ENCODE data around the gene CACNG5.

The CACNG5 gene

GRCh38 chr17:66835476-66835875 lies 559 bp downstream of the CACNG5 start:
- Histone ChIP-seq H3K4me1 (ENCODE audit: control insufficient read depth in 5 of 5, insufficient read depth in 5 of 5, low read length in 5 of 5) (no peaks in the 10 kb centered on the region), H3K9me3 (ENCODE audit: control insufficient read depth in 5 of 5, low read length in 5 of 5) (no peaks in the 10 kb centered on the region), H3K4me3 (ENCODE audit: low read depth in 1 of 5, low read length in 5 of 5) (no peak overlapping the region), H3K9ac (ENCODE audit: low read length in 5 of 5) (no peak overlapping the region), H3K27ac (ENCODE audit: low read depth, low read length) (no peak overlapping the region), H3K36me3 (ENCODE audit: control insufficient read depth in 5 of 5, insufficient read depth in 5 of 5, low read length in 5 of 5) (no peaks in the 10 kb centered on the region), H3K27me3 (ENCODE audit: control insufficient read depth in 5 of 5, insufficient read depth in 4 of 5, low read length in 5 of 5) (peaks cover 29 to 53% (median 42%) of the 10 kb centered on the region in 5 donors)

- Histone ChIP-seq H3K9me3 (ENCODE audit: control insufficient read depth in 5 of 5, low read length in 5 of 5) (no peaks in the 10 kb centered on the region), H3K9ac (ENCODE audit: low read length in 5 of 5) (no peak overlapping the region), H3K27ac (ENCODE audit: low read depth, low read length) (no peak overlapping the region), H3K36me3 (ENCODE audit: control insufficient read depth in 5 of 5, insufficient read depth in 5 of 5, low read length in 5 of 5) (no peaks in the 10 kb centered on the region), H3K4me1 (ENCODE audit: control insufficient read depth in 5 of 5, insufficient read depth in 5 of 5, low read length in 5 of 5) (no peaks in the 10 kb centered on the region), H3K27me3 (ENCODE audit: control insufficient read depth in 5 of 5, insufficient read depth in 4 of 5, low read length in 5 of 5) (peaks cover 31 to 54% (median 45%) of the 10 kb centered on the region in 5 donors), H3K4me3 (ENCODE audit: low read depth in 1 of 5, low read length in 5 of 5) (no peak overlapping the region)
Measured at GRCh38 chr17:66836063-66837005, 1.4 kb downstream of the CACNG5 start.

GRCh38 chr17:66837226-66837625 lies 2.3 kb downstream of the CACNG5 start:
- H3K27me3 ChIP-seq (ENCODE audit: control insufficient read depth in 5 of 5, insufficient read depth in 4 of 5, low read length in 5 of 5): peaks cover 33 to 53% (median 45%) of the 10 kb centered on the region in 5 donors
- no peak overlapping the region for H3K9ac ChIP-seq (ENCODE audit: low read length in 5 of 5)
- no peak overlapping the region for H3K4me3 ChIP-seq (ENCODE audit: low read depth in 1 of 5, low read length in 5 of 5)
- H3K4me1 ChIP-seq (ENCODE audit: control insufficient read depth in 5 of 5, insufficient read depth in 5 of 5, low read length in 5 of 5): no peaks in the 10 kb centered on the region
- no peak overlapping the region for H3K27ac ChIP-seq (ENCODE audit: low read depth, low read length)
- no peaks in the 10 kb centered on the region for H3K9me3 ChIP-seq (ENCODE audit: control insufficient read depth in 5 of 5, low read length in 5 of 5)
- H3K36me3 ChIP-seq (ENCODE audit: control insufficient read depth in 5 of 5, insufficient read depth in 5 of 5, low read length in 5 of 5): no peaks in the 10 kb centered on the region

- H3K9ac ChIP-seq (ENCODE audit: low read length in 5 of 5): no peak overlapping the region
- H3K9me3 ChIP-seq (ENCODE audit: control insufficient read depth in 5 of 5, low read length in 5 of 5): no peaks in the 10 kb centered on the region
- no peaks in the 10 kb centered on the region for H3K4me1 ChIP-seq (ENCODE audit: control insufficient read depth in 5 of 5, insufficient read depth in 5 of 5, low read length in 5 of 5)
- no peaks in the 10 kb centered on the region for H3K36me3 ChIP-seq (ENCODE audit: control insufficient read depth in 5 of 5, insufficient read depth in 5 of 5, low read length in 5 of 5)
- no peak overlapping the region for H3K27ac ChIP-seq (ENCODE audit: low read depth, low read length)
- H3K27me3 ChIP-seq (ENCODE audit: control insufficient read depth in 5 of 5, insufficient read depth in 4 of 5, low read length in 5 of 5): peaks cover 31 to 50% (median 42%) of the 10 kb centered on the region in 5 donors
- H3K4me3 ChIP-seq (ENCODE audit: low read depth in 1 of 5, low read length in 5 of 5): no peak overlapping the region
Measured at GRCh38 chr17:66837885-66838665, 3.2 kb downstream of the CACNG5 start.

- no peak overlapping the region for H3K4me3 ChIP-seq (ENCODE audit: low read depth in 1 of 5, low read length in 5 of 5)
- no peak overlapping the region for H3K27ac ChIP-seq (ENCODE audit: low read depth, low read length)
- no peak overlapping the region for H3K9ac ChIP-seq (ENCODE audit: low read length in 5 of 5)
- H3K27me3 ChIP-seq (ENCODE audit: control insufficient read depth in 5 of 5, insufficient read depth in 4 of 5, low read length in 5 of 5): peaks cover 21 to 40% (median 29%) of the 10 kb centered on the region in 5 donors
- H3K4me1 ChIP-seq (ENCODE audit: control insufficient read depth in 5 of 5, insufficient read depth in 5 of 5, low read length in 5 of 5): no peaks in the 10 kb centered on the region
- no peaks in the 10 kb centered on the region for H3K36me3 ChIP-seq (ENCODE audit: control insufficient read depth in 5 of 5, insufficient read depth in 5 of 5, low read length in 5 of 5)
- H3K9me3 ChIP-seq (ENCODE audit: control insufficient read depth in 5 of 5, low read length in 5 of 5): no peaks in the 10 kb centered on the region
Measured at GRCh38 chr17:66839616-66840015, 4.7 kb downstream of the CACNG5 start.

- Histone ChIP-seq H3K9ac (ENCODE audit: low read length in 5 of 5) (no peak overlapping the region), H3K4me3 (ENCODE audit: low read depth in 1 of 5, low read length in 5 of 5) (no peak overlapping the region), H3K27me3 (ENCODE audit: control insufficient read depth in 5 of 5, insufficient read depth in 4 of 5, low read length in 5 of 5) (peaks cover 19 to 38% (median 27%) of the 10 kb centered on the region in 5 donors), H3K9me3 (ENCODE audit: control insufficient read depth in 5 of 5, low read length in 5 of 5) (no peaks in the 10 kb centered on the region), H3K36me3 (ENCODE audit: control insufficient read depth in 5 of 5, insufficient read depth in 5 of 5, low read length in 5 of 5) (no peaks in the 10 kb centered on the region), H3K4me1 (ENCODE audit: control insufficient read depth in 5 of 5, insufficient read depth in 5 of 5, low read length in 5 of 5) (no peaks in the 10 kb centered on the region), H3K27ac (ENCODE audit: low read depth, low read length) (no peak overlapping the region)
Measured at GRCh38 chr17:66840061-66840460, 5.1 kb downstream of the CACNG5 start.

GRCh38 chr17:66841328-66841727 lies 6.4 kb downstream of the CACNG5 start:
- Histone ChIP-seq H3K4me1 (ENCODE audit: control insufficient read depth in 5 of 5, insufficient read depth in 5 of 5, low read length in 5 of 5) (no peaks in the 10 kb centered on the region), H3K27ac (ENCODE audit: low read depth, low read length) (no peak overlapping the region), H3K36me3 (ENCODE audit: control insufficient read depth in 5 of 5, insufficient read depth in 5 of 5, low read length in 5 of 5) (no peaks in the 10 kb centered on the region), H3K27me3 (ENCODE audit: control insufficient read depth in 5 of 5, insufficient read depth in 4 of 5, low read length in 5 of 5) (peaks cover 8 to 29% (median 19%) of the 10 kb centered on the region in 5 donors), H3K4me3 (ENCODE audit: low read depth in 1 of 5, low read length in 5 of 5) (no peak overlapping the region), H3K9me3 (ENCODE audit: control insufficient read depth in 5 of 5, low read length in 5 of 5) (peaks cover 0 to 3% (median 0%) of the 10 kb centered on the region in 5 donors), H3K9ac (ENCODE audit: low read length in 5 of 5) (no peak overlapping the region)

GRCh38 chr17:66841744-66842143 lies 6.8 kb downstream of the CACNG5 start:
- Histone ChIP-seq H3K4me3 (ENCODE audit: low read depth in 1 of 5, low read length in 5 of 5) (no peak overlapping the region), H3K27ac (ENCODE audit: low read depth, low read length) (no peak overlapping the region), H3K36me3 (ENCODE audit: control insufficient read depth in 5 of 5, insufficient read depth in 5 of 5, low read length in 5 of 5) (no peaks in the 10 kb centered on the region), H3K4me1 (ENCODE audit: control insufficient read depth in 5 of 5, insufficient read depth in 5 of 5, low read length in 5 of 5) (no peaks in the 10 kb centered on the region), H3K9ac (ENCODE audit: low read length in 5 of 5) (no peak overlapping the region), H3K27me3 (ENCODE audit: control insufficient read depth in 5 of 5, insufficient read depth in 4 of 5, low read length in 5 of 5) (peaks cover 4 to 24% (median 14%) of the 10 kb centered on the region in 5 donors), H3K9me3 (ENCODE audit: control insufficient read depth in 5 of 5, low read length in 5 of 5) (peaks cover 0 to 3% (median 0%) of the 10 kb centered on the region in 5 donors)

GRCh38 chr17:66842505-66842904 lies 7.6 kb downstream of the CACNG5 start:
- Histone ChIP-seq H3K27me3 (ENCODE audit: control insufficient read depth in 5 of 5, insufficient read depth in 4 of 5, low read length in 5 of 5) (peaks cover 6 to 22% (median 12%) of the 10 kb centered on the region in 5 donors), H3K36me3 (ENCODE audit: control insufficient read depth in 5 of 5, insufficient read depth in 5 of 5, low read length in 5 of 5) (no peaks in the 10 kb centered on the region)

GRCh38 chr17:66842959-66843358 lies 8.0 kb downstream of the CACNG5 start:
- H3K9ac ChIP-seq (ENCODE audit: low read length in 5 of 5): no peak overlapping the region
- no peak overlapping the region for H3K27ac ChIP-seq (ENCODE audit: low read depth, low read length)
- H3K27me3 ChIP-seq (ENCODE audit: control insufficient read depth in 5 of 5, insufficient read depth in 4 of 5, low read length in 5 of 5): peaks cover 6 to 22% (median 14%) of the 10 kb centered on the region in 5 donors
- peaks cover 0 to 3% (median 0%) of the 10 kb centered on the region in 5 donors for H3K9me3 ChIP-seq (ENCODE audit: control insufficient read depth in 5 of 5, low read length in 5 of 5)
- H3K36me3 ChIP-seq (ENCODE audit: control insufficient read depth in 5 of 5, insufficient read depth in 5 of 5, low read length in 5 of 5): no peaks in the 10 kb centered on the region
- no peak overlapping the region for H3K4me3 ChIP-seq (ENCODE audit: low read depth in 1 of 5, low read length in 5 of 5)
- no peaks in the 10 kb centered on the region for H3K4me1 ChIP-seq (ENCODE audit: control insufficient read depth in 5 of 5, insufficient read depth in 5 of 5, low read length in 5 of 5)

More at GRCh38 chr17:66842505-66842904, 7.6 kb downstream of the CACNG5 start:
- Histone ChIP-seq H3K27ac (ENCODE audit: low read depth, low read length) (no peak overlapping the region), H3K4me3 (ENCODE audit: low read depth in 1 of 5, low read length in 5 of 5) (no peak overlapping the region), H3K9ac (ENCODE audit: low read length in 5 of 5) (no peak overlapping the region), H3K4me1 (ENCODE audit: control insufficient read depth in 5 of 5, insufficient read depth in 5 of 5, low read length in 5 of 5) (no peaks in the 10 kb centered on the region), H3K9me3 (ENCODE audit: control insufficient read depth in 5 of 5, low read length in 5 of 5) (peaks cover 0 to 3% (median 0%) of the 10 kb centered on the region in 5 donors)
